ENCODE results near the gene ZNF598. TPM values are rescaled to one million over a fixed set of nuclear protein-coding genes. Genes with fewer than 3 reads are reported as not detected.

Gene ZNF598
- total and polyA plus RNA-seq, 2 of the 13 experiments (the other 11 are each of a cell fraction or from before 2014, with no cell fraction given): 13.5 to 14.2 TPM

GRCh38 chr16:2024032-2024420, 14.4 kb upstream of the ZNF598 start (continued):
- TF ChIP-seq UBTF (CRISPR knock-in tag; IDR thresholded peaks at IDR 0.05) (peak; percentile 42; the same call in 1 of the 2 replicates), NFKBIZ (CRISPR knock-in tag; IDR thresholded peaks at IDR 0.05) (no peak), FOSL1 (CRISPR knock-in tag; IDR thresholded peaks at IDR 0.05; ENCODE audit: borderline replicate concordance) (no peak), ZBTB20 (CRISPR knock-in tag; IDR thresholded peaks at IDR 0.05; ENCODE audit: borderline replicate concordance, low read depth) (no peak), ZMYM2 (CRISPR knock-in tag; IDR thresholded peaks at IDR 0.05) (no peak), ATF7-NPFF (CRISPR knock-in tag; IDR thresholded peaks at IDR 0.05; ENCODE audit: low read depth) (no peak), MATR3 (CRISPR knock-in tag; IDR thresholded peaks at IDR 0.05) (no peak), ETV5 (CRISPR knock-in tag; IDR thresholded peaks at IDR 0.05; ENCODE audit: borderline replicate concordance) (peak; percentile 64), SATB2 (CRISPR knock-in tag; IDR thresholded peaks at IDR 0.05) (no peak), IRX3 (CRISPR knock-in tag; IDR thresholded peaks at IDR 0.05; ENCODE audit: borderline replicate concordance, low read depth) (no peak), MED13 (CRISPR knock-in tag; IDR thresholded peaks at IDR 0.05) (no peak), ZNF510 (CRISPR knock-in tag; IDR thresholded peaks at IDR 0.05; ENCODE audit: low read depth) (no peak), RARA (CRISPR knock-in tag; IDR thresholded peaks at IDR 0.05) (peak; percentile 25; the same call in 1 of the 2 replicates), ZNF484 (CRISPR knock-in tag; IDR thresholded peaks at IDR 0.05; ENCODE audit: borderline replicate concordance, low read depth) (no peak), ZNF770 (CRISPR knock-in tag; IDR thresholded peaks at IDR 0.05) (peak; percentile 66; the same call in 1 of the 2 replicates), KMT2A (CRISPR knock-in tag; IDR thresholded peaks at IDR 0.05) (no peak), ZNF496 (CRISPR knock-in tag; IDR thresholded peaks at IDR 0.05; ENCODE audit: insufficient replicate concordance) (no peak), ISX (CRISPR knock-in tag; conservative IDR thresholded peaks at IDR 0.05) (no peak), ZNF17 (CRISPR knock-in tag; IDR thresholded peaks at IDR 0.05) (no peak), ZNF737 (CRISPR knock-in tag; IDR thresholded peaks at IDR 0.05; ENCODE audit: borderline replicate concordance) (no peak), REPIN1 (CRISPR knock-in tag; IDR thresholded peaks at IDR 0.05; ENCODE audit: borderline replicate concordance, low read depth) (no peak)
- TF ChIP-seq, protein P1, sequence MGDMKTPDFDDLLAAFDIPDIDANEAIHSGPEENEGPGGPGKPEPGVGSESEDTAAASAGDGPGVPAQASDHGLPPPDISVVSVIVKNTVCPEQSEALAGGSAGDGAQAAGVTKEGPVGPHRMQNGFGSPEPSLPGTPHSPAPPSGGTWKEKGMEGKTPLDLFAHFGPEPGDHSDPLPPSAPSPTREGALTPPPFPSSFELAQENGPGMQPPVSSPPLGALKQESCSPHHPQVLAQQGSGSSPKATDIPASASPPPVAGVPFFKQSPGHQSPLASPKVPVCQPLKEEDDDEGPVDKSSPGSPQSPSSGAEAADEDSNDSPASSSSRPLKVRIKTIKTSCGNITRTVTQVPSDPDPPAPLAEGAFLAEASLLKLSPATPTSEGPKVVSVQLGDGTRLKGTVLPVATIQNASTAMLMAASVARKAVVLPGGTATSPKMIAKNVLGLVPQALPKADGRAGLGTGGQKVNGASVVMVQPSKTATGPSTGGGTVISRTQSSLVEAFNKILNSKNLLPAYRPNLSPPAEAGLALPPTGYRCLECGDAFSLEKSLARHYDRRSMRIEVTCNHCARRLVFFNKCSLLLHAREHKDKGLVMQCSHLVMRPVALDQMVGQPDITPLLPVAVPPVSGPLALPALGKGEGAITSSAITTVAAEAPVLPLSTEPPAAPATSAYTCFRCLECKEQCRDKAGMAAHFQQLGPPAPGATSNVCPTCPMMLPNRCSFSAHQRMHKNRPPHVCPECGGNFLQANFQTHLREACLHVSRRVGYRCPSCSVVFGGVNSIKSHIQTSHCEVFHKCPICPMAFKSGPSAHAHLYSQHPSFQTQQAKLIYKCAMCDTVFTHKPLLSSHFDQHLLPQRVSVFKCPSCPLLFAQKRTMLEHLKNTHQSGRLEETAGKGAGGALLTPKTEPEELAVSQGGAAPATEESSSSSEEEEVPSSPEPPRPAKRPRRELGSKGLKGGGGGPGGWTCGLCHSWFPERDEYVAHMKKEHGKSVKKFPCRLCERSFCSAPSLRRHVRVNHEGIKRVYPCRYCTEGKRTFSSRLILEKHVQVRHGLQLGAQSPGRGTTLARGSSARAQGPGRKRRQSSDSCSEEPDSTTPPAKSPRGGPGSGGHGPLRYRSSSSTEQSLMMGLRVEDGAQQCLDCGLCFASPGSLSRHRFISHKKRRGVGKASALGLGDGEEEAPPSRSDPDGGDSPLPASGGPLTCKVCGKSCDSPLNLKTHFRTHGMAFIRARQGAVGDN (CRISPR knock-in tag; IDR thresholded peaks at IDR 0.05): peak; percentile 11; the same call in 1 of the 2 replicates

Measured in HepG2 (cell line).